GM12892 (cell line): ENCODE data around the gene MPG.

Source experiments
- POLR2A ChIP-seq: IDR thresholded peaks from 2 replicates; pipeline ENCODE4 v1.6.1; 2011; ENCODE audit warnings: low read depth, low read length, control low read depth
- POLR2AphosphoS5 ChIP-seq: IDR thresholded peaks from 2 replicates; pipeline ENCODE4 v1.6.1; 2011; ENCODE audit warnings: low read depth, low read length, control low read depth

DNA sequence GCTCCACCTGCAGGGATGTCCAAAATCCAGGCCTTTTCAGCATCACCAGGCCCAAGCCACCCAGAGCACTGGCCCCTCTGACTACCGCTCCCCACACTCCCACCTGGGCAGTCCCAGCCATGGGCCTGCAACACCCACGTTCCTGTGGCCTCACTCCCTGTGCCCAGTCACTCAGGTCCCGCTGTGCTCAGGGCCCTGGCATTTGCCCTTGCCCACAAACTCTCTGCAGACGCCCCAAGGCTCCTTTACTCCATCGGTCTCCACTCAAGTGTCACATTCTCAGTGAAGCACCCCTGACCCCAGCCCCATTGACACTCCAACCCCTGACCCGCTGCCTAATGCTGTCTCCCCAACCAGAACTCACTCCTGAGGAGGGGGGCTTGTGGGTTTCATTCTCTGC is 23.6 kb downstream of the MPG start:
- TF ChIP-seq POLR2A (no peak), POLR2AphosphoS5 (no peak)
